ENCODE data around the gene RFTN1.

Gene RFTN1

DNA sequence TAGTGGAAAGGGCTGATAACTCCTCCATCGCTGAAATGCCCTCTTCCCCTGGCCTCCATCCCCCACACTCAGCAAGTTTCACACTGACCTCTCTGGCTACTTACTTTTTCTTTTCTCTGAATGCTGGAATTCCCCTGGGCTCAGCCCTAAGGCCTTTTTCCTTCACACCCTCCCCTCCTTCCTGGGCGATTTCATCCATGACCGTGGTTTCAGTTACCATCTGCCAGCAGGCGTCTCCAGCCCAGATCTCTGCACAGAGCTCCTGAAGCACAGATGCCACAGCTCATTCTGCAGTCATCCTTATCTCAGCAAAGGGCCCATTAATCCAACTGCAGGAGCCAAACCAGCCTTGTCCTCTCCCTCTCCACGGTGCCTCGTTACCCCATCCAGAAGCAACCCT is 114.0 kb downstream of the RFTN1 start:
- no peak for DNase-seq

DNA sequence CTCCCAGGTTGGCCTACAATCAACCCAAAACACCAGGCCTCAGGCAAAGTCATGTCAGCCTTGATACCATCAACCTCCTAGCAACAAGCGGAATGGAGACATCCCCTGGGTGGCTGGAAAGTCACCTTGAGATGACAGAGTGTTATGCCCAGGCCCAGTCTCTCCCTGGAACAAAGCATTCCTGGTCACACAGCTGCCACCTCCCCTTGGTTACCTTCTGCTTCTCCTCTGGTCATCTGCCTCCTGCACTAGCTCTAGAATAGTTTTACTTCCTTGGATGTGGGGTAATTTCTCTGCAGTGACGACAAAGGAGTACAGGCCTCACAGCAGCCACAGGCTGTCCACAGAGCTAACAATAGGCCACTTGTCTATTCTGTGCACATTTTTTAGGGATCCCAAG is 114.9 kb downstream of the RFTN1 start:
- no peak for DNase-seq

DNA sequence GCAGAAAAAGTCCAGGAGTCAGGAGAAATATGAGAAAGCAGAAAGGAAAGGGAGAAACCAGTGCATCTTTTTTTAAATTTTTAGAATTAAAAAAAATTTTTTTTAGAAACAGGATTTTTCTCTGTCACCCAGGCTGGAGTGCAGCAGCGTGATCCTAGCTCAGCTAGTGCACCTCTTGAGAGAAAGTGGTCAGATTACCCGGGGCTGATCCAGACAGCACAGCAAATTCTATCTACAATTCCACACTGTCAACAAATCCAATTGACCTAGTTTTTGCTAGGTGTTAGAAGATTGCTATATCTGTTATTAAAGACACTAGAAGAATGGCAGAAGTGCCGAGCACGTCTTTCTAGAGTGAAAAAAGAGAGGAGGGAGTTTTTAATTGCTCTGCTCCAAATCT is 117.3 kb downstream of the RFTN1 start:
- no peak for DNase-seq

DNA sequence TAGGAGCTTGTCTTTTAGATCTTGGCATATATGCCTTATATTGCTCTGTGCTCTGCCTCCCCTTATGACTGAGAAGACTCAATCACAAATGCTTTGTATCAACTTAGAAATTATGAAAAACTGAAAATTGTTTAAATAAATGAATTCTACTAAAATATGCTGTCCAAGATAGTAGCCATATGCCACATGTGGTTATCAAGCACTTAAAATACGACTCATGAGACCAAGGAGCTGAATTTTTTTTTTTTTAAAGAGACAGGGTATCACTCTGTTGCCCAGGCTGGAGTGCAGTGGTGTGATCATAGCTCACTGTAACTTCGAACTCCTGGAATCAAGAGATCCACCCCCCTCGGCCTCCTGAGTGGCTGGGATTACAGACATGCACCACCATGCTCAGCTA is 118.3 kb downstream of the RFTN1 start:
- no peak for DNase-seq

DNA sequence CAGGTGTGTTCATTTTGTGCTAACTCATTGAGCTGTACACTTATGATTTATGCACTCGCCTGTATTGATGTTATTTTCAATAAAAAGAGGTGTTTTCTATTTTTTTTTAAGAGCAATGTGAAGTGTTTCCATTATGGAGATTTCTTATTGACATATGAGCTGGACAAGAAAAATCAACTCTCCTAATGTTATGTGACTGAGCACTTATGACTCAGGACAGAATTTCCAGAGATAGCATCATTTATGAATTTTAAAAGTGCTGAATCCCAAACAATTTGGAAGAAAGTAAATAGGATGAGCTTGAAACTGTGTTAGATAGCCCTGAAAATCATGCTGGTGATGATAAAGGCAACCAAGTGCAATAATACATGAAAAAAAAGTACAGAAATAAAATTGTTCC is 118.9 kb downstream of the RFTN1 start:
- no peak for DNase-seq

DNA sequence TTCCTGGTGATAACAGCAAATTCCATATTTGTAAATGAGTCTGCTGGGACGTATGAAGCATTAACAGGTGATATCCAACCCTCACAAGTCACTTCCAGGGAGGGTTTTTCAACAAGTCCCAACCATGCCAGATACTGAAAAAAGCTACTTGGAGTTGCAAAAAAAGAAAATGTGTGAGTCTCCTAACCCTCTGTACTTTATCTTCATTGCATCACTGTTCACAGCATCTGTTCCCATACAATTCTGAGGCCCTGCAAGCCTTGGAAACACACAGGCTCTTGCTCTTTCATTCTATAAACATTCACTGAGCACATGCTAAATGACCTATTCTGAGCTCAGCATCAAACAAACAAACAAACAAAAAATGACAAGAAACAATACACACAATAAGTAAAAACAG is 120.8 kb downstream of the RFTN1 start:
- no peak for DNase-seq

DNA sequence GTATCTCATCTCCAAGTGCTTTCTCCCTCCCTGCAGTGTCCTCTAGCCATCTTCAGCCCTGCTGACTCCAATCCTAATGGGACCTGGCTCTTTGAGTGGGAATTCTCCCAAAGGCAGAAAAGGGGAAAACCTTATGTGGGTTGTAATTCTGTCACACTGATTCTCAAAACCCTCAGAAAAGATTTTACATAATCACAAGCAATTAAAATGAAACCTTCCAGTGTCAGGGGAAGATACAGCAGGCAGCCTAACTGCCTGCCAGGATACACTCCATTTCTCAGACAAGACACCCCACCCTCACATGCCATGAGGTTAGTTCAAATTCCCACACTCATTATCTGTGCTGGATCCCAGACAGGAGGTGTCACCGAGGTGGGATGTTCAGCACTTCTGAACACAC is 121.4 kb downstream of the RFTN1 start:
- DNase-seq: no peak

DNA sequence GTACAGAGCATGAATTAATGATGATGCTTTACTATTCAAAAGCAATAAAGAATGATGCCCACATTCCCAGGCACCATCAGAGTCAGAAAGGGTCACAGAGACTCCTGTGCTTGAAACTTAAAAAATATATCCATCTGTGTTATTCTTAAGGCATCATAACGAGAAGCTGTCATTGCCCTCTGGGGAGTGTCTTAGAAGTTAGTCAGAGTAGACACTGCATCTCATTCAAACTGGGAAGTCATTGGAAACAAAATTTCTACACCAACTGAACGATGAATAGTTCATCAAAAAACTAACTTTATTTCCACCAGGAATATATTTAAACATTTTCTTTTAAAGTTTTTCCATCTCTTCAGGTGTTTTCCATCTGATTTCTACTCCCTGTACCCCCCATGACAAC is 122.9 kb downstream of the RFTN1 start:
- no peak for DNase-seq

DNA sequence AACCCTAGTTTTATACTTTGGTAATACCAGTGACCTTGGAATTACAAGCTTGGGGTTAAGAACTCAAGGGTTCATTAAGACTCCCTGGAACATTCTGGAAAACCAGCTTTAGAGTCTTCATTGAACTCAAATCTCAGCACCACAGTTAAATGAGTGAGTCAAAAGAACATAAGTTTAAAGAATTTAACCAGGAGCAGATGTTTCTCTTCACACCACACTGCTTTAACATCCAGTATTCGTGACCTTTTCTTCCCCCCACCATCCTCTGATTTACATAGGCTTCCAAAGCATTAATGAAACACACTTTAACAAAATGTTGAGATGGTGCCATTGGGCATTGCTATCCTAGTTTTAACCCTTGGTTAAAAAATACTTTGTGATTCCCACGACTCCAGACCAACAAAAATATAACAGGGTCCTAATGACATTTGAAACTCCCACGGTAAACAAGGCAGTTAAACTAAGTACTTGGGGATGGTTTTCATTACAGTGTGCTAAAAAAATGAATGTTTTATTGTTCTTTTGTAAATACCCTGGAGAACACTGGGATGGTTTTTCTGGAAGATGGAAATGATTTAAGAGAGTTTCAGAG is 124.6 kb downstream of the RFTN1 start:
- no peak for DNase-seq

DNA sequence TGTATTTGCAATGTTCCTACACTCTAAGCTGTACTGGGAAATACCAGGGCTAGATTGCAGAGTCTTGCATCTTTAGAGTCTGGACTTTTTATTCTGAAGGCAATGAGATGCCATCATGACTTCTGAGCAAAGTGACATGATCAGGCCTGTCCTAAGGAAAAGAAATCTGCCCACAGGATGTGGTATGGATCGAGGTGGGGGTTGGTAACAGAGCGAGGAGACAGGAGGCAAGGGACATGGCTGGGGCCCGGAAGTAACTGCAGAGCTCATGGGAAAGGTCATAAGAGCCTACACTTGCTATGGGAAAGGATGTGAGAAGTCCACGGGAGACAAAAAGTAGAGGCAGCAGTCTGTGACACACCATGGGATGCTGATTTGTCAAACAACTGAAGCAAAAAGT is 126.9 kb downstream of the RFTN1 start:
- no peak for DNase-seq

DNA sequence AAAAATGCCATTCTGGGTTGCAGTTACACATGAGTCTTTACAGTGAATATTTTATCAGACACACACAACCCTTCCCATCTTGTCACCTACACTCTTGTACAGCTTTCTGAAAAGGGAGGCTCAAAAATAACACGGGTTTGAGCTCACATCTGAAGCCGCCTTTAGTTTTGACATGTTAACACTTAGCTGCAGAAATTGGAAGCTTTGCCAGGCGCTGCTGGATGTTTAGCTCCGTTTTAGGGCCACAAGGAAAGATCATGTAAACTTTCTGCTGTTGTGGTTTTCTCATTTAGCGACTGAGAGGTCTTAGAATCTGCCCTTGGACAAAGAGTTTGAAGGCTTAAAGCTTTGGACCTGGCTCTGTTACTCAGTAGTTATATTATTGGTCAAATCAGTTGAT is 128.3 kb downstream of the RFTN1 start:
- no peak for DNase-seq

DNA sequence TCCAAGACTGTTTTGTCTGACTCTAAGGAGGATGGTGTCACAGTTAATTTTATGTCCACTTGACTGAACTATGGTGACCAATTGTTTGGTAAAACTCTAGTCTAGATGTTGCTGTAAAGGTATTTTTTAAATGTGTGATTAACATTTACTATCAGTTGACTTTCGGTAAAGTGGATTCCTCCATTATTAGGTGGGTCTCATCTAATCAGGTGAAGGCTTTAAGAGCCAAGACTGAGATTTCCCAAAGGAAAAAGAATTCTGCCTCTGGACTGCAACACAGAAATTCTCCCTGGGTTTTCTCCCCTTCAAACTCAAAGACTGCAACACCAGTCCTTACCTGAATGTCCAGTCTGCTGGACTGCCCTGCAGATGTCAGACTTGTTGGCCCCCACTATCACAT is 129.6 kb downstream of the RFTN1 start:
- DNase-seq: no peak

DNA sequence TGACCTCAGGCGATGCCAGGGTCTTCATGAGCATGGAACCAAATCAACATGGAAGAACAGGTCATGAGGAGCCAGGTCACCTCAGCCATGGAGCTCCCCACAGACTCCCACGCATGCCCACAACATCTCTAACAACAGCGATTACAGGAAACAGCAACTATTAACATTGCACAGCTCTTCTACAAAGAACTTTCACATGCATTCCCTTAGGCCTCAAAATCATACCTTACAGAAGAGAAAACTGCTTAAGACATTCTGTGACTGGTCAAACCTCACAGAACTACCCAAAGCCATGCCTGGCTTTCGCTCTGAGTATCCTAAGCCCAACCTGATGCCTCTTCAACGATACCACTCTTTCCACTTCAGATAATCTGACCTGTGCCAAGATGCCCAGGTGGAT is 130.7 kb downstream of the RFTN1 start:
- DNase-seq: no peak

DNA sequence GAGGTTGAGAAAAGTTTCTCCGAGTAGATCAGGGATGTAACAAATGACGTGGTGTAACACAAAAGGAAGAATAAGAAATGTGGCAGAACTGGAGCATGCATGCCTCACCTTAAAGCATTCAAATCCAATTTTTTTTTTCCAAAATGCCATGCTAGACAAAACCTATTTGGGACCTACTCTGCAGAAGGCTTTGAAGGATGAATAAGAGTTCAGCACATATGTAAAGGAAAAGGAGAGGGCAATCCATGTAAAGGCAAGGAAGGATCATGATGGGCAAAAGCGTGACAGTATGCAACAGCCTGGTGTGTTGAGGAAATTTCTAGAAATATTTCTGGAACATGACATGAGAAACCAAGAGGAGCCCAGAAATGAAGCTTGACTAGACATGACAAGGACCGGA is 132.1 kb downstream of the RFTN1 start:
- DNase-seq: no peak

DNA sequence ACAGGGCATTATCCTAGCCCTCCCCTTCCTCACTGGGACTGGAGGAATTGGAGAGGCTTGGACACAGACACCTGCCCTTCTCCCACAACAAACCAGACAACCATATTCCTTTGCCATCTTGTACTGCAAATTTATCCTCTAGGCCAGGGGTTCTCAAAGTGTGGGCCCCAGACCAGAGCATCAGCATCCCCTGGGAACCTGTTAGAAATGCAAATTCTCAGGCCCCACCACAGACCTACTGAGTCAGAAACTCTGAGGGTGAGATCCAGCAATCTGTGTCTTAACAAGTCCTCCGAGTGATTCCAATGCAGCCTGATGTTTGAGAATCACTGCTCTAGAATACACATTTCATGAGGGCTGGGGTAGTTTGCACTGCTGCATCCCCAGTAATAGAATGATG is 133.1 kb downstream of the RFTN1 start:
- DNase-seq: no peak

DNA sequence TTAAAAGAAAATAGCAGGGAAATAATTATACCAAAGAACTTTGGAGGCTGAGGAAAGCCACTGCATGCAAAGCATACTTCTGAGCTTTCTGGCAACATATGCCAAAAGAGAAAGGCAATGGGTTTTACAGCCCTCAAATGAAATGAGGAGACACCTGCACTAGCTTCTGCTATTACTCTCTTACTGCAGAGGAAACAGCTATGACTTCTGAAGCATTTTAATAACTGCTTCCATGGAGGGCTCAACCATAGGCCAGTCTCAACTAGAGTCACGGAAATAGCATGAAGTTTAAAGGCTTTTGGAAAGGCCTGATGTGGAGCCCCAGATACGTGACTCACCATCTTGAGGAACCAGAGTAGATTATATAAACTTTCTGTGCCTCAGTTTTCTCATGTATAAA is 133.7 kb downstream of the RFTN1 start:
- no peak for DNase-seq

DNA sequence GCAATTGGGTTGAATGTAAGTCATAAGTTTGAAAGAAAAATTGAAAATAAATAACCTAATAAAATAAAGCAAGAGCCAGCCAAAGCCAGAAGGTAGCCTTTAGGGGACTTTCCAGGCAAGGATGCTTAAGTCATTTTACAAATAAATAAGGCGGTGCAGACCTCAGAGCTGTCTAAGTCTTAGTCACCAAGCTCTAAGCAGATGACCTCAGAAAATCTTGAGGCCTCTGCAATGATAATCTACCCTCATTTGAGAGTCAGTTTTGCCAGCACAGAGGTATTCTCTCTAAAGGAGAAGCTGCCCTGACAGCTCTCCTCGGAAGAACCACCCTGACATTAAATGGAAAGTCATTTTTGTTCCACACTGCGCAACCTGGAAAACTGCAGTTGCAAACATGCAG is 134.6 kb downstream of the RFTN1 start:
- DNase-seq: no peak

DNA sequence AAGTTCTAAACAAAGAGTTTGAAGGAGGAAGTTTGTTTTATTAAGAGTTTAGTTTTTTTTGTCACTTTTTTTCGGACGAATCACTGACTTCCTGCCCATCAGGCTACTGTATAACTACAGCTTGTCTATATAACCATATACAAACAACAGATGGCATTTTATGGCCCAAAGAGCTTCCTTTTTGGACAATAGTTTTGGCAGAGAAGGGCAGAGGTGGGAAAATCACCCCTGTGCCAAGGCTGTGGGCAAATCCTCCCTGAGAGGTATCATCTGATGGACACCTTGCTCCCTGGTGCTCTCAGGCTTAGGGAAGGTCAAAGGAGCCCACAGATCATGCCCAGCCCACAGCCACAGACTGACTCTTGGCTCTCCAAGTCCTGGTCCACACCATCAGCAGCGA is 135.1 kb downstream of the RFTN1 start:
- DNase-seq: no peak

DNA sequence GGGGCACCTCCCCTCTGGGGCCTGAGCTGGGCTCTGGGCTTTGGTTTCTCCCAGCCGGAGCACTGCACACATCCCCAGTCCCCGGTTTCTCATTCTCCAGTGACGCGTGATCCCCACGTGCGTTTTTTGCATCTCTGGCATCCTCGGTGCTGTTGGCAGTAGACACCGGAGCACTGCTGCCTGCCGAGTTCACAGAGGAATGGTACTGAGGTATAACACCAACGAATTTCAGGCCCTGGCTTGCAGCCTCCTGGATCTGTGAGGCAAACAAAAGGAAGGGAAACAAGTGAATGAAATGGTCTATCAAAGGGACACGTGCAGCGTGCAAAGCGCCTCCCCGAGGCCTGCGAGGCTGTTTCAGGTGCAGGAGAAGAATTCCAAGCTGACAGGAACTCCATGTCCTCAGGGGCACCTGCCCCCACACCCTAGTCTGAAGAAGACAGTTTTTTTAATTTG is 135.6 kb downstream of the RFTN1 start:
- DNase-seq: no peak

DNA sequence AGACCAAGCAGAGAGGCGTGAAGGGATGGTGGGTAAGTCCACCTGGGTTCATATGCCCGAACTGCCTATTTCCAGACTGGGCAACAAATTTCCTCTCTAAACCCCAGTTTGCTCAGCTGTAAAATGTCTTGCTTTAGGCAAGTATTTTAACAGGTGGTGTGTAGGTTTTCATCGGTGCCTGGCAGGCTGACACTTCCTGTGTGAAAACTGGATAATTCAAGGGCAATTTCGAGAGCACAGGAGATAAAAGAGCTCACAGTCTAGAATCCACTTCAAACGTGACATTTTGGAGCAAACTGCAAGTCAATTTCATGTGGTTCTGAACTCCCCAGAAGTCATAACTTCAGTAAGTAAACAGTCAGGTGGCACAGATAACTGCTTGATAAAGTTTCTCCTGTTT is 136.3 kb downstream of the RFTN1 start:
- no peak for DNase-seq

DNA sequence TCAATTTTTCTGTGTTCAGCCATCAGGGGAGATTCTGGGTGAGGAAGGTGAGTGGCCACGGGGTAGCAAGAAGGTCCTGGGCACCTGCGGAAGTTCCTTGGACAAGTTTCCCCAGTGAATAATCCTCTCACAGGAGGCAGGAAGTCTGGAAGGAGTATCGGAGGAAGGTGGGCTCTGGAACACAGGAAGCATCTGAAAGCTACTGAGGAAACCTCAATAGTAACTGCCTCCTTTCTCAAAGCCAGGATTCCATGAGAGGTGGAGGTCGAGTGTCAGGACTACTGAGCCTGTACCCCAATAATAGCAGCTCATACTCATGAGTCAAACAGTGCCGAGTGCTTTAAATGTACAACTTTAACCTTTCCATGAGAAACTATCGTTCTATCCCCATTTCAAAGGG is 137.6 kb downstream of the RFTN1 start:
- no peak for DNase-seq

DNA sequence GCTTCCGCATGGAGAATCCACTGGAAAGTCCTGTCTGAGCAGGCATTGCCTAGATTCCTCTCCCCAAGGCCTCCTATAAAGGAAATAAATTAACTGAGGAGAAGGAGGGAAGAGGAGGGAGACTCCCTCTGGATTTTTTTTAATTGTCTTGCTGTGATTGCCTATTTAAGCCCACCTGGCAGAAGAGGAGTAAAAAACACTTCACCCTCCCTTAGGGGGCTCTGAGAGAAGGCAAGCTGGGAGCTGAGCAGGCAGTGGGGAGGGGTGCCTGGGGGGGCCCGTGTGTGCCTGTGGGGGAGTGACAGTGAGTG is 138.6 kb downstream of the RFTN1 start:
- no peak for DNase-seq

DNA sequence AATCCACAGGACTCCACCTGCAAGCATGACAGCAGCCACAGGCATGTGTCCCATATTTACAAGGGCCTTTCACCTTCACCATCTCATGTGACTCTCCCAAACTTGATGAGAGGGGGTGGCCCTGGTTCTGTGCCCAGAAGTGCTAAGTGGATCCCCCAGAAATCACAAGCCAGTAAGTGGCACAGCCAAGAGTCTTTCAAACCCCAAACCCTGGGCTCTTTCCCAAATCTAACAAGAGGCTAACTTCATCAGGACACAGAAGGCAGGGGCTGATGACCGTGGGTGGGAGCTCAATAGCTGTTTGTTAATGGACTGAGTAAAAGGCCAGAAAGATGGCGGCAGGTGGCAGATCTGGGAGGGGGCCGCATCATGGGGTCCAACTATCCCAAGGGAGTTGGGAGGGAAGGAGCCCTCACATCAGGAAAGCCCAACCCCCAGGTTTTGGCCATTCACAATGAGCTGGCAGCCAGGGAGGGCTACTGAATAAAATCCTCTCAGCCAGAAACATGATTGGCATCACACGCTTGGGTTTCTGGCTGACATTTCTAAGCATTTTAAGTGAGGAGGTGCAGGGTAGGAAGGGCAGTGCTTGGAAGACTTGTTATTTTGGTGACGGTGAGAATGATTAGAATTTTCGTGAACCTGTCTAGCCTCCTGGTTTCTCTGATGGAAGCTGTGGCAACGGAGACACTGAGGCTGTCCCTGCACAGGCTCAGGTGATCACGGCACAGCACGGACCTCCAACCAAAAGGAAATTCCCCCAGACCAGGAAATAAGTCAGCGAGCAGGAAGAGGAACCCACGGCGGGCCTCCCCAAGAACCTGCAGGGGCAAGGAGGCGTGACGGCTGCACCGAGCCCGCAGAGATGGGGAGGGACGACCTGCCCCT is 139.2 kb downstream of the RFTN1 start:
- DNase-seq: no peak

DNA sequence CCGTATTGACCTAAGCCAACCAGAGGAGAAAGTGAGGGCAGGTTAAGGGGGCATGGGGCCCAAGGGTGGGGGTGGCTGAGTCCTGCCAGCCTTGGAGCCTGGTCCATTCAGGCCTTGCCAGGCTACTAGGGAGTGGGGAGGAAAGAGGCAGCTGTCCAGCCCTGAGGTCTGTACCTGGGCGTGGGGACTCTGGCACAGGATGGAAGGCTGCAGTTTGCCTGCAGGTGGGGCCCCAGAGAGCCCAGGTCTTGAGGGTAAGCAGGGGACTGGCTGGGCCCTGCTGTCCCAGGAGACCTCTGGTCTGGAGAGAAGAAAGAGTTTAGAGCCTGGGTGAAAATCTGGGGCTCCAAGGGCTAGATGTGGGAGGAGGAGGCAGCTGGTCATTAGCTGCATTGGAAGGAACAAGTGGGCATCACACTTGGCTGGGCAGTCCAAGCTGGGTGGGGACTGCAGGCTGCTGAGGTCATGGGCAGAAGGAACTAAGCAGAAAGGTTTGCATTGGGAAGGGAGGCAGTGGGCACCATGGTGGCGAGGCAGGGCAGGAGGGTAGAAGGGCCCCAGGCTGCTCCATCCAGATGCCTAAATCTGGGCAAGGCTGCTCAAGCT is 140.1 kb downstream of the RFTN1 start:
- no peak for DNase-seq
